Smooth muscle cell of trachea (primary cell): ENCODE data around the gene KTN1. TPM values are rescaled to one million over a fixed set of nuclear protein-coding genes. Genes with fewer than 3 reads are reported as not detected.

Experiments
- total RNA-seq: library from RNA; depleted of rRNA; stranded (reverse); fragments of >200 nt; gene quantifications from 2 replicates; pipeline ENCODE4 v1.2.1, GENCODE V29; 2014

The KTN1 gene
- total RNA-seq = 89.2 and 168 TPM in 2 replicates

GRCh38 chr14:55579724-55580469, at the start of gene KTN1:
KTN1 (plus strand) TSS chr14:55580207; CDS start chr14:55612049, 31,842 bp downstream.

Other genes starting within 250 kb of the KTN1 start
- 19.1 and 19.4 TPM in 2 replicates for gene ATG14, start 168.4 kb upstream of the KTN1 start, total RNA-seq
- not detected in 2 replicates for gene TBPL2, start 139.6 kb upstream of the KTN1 start, total RNA-seq